GM23338 (cell line): Measurements from ENCODE around the gene SWT1.

Experiments
- CREB1 ChIP-seq: fragments of 250-450 bp; sonication (Bioruptor Pico); IDR thresholded peaks from 2 replicates; pipeline ENCODE4 v1.5.0; 2020; ENCODE audit warnings: low read depth, mild to moderate bottlenecking, moderate library complexity
- ETS1 ChIP-seq: IDR thresholded peaks from 2 replicates; pipeline ENCODE4 v1.6.1; 2016; ENCODE audit warnings: antibody characterized with exemption
- EZH2 ChIP-seq: fragments of 200-600 bp; sonication (generic); IDR thresholded peaks from one replicate; pipeline ENCODE4 v1.8.0; 2017; ENCODE audit warnings: antibody characterized with exemption, mild to moderate bottlenecking, low read depth; ENCODE audit not compliant: unreplicated experiment
- EZH2phosphoT487 ChIP-seq: fragments of 200-600 bp; sonication (generic); IDR thresholded peaks from one replicate; pipeline ENCODE4 v1.8.1; 2018; ENCODE audit warnings: antibody characterized with exemption; ENCODE audit not compliant: unreplicated experiment
- JUNB ChIP-seq: IDR thresholded peaks from one replicate; pipeline ENCODE4 v1.6.1; 2016; ENCODE audit warnings: antibody characterized with exemption; ENCODE audit not compliant: unreplicated experiment
- NANOG ChIP-seq: IDR thresholded peaks from 2 replicates; pipeline ENCODE4 v1.6.1; 2016; ENCODE audit warnings: antibody characterized with exemption, borderline replicate concordance
- POLR2AphosphoS5 ChIP-seq: IDR thresholded peaks from 2 replicates; pipeline ENCODE4 v1.6.1; 2016; ENCODE audit warnings: antibody characterized with exemption, low read depth
- ZNF114 ChIP-seq: fragments of 250-450 bp; sonication (Bioruptor Pico); IDR thresholded peaks from 2 replicates; pipeline ENCODE4 v1.5.0; 2020; ENCODE audit warnings: mild to moderate bottlenecking, moderate library complexity
- TF ChIP-seq, protein P1 (sequence below), 2 experiments: fragments of 200-600 bp in 1 of 2; sonication (generic) in 1 of 2; conservative IDR thresholded peaks; 2 replicates each; pipeline versions ENCODE4 v1.5.1 to v1.6.1; 2016 to 2017; ENCODE audit warnings: antibody characterized with exemption in 2 of 2, low read depth in 2 of 2, mild to moderate bottlenecking in 2 of 2, moderate library complexity in 1 of 2
- TF ChIP-seq, protein P2 (sequence below): IDR thresholded peaks from one replicate; pipeline ENCODE4 v1.6.1; 2018; ENCODE audit warnings: antibody characterized with exemption; ENCODE audit not compliant: unreplicated experiment

- TF ChIP-seq, protein P1, sequence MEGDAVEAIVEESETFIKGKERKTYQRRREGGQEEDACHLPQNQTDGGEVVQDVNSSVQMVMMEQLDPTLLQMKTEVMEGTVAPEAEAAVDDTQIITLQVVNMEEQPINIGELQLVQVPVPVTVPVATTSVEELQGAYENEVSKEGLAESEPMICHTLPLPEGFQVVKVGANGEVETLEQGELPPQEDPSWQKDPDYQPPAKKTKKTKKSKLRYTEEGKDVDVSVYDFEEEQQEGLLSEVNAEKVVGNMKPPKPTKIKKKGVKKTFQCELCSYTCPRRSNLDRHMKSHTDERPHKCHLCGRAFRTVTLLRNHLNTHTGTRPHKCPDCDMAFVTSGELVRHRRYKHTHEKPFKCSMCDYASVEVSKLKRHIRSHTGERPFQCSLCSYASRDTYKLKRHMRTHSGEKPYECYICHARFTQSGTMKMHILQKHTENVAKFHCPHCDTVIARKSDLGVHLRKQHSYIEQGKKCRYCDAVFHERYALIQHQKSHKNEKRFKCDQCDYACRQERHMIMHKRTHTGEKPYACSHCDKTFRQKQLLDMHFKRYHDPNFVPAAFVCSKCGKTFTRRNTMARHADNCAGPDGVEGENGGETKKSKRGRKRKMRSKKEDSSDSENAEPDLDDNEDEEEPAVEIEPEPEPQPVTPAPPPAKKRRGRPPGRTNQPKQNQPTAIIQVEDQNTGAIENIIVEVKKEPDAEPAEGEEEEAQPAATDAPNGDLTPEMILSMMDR (conservative IDR thresholded peaks at IDR 0.05; ENCODE audit: low read depth in 2 of 2): no peak
- TF ChIP-seq EZH2phosphoT487: no peak
- no peak for TF ChIP-seq EZH2
- no peak for TF ChIP-seq POLR2AphosphoS5
- no peak for TF ChIP-seq CREB1 (CRISPR knock-in tag)
- TF ChIP-seq JUNB: no peak
- TF ChIP-seq, protein P2, sequence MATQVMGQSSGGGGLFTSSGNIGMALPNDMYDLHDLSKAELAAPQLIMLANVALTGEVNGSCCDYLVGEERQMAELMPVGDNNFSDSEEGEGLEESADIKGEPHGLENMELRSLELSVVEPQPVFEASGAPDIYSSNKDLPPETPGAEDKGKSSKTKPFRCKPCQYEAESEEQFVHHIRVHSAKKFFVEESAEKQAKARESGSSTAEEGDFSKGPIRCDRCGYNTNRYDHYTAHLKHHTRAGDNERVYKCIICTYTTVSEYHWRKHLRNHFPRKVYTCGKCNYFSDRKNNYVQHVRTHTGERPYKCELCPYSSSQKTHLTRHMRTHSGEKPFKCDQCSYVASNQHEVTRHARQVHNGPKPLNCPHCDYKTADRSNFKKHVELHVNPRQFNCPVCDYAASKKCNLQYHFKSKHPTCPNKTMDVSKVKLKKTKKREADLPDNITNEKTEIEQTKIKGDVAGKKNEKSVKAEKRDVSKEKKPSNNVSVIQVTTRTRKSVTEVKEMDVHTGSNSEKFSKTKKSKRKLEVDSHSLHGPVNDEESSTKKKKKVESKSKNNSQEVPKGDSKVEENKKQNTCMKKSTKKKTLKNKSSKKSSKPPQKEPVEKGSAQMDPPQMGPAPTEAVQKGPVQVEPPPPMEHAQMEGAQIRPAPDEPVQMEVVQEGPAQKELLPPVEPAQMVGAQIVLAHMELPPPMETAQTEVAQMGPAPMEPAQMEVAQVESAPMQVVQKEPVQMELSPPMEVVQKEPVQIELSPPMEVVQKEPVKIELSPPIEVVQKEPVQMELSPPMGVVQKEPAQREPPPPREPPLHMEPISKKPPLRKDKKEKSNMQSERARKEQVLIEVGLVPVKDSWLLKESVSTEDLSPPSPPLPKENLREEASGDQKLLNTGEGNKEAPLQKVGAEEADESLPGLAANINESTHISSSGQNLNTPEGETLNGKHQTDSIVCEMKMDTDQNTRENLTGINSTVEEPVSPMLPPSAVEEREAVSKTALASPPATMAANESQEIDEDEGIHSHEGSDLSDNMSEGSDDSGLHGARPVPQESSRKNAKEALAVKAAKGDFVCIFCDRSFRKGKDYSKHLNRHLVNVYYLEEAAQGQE: no peak
- no peak for TF ChIP-seq ZNF114 (CRISPR knock-in tag)
- TF ChIP-seq ETS1: no peak
- no peak for TF ChIP-seq NANOG
Measured at GRCh38 chr1:185287451-185287850, 130.5 kb downstream of the SWT1 start.
